ENCODE data around the gene SCT.

DNA sequence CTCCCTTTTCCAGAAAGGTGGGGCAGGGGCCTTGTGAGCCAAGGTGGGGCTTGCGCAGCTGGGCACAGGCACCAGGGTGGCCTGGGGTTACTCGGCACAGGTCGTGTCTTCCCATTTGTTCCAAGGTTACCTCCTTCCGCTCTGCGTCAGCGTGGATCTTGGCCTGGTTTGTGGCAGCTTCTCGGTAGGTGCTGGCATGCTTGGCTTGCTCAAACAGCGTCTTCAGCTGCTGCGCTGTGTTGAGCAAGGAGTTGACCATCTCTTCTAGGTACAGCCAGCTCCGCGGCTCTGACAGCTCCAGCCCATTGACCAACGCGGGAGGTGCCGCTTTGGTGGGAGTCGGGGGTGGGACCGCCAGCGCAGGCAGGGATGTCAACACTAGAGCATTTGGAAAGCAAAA lies 47.4 kb upstream of the SCT start:
- TF ChIP-seq RARB (CRISPR knock-in tag; IDR thresholded peaks at IDR 0.05) = no peak
- TF ChIP-seq, protein P1, sequence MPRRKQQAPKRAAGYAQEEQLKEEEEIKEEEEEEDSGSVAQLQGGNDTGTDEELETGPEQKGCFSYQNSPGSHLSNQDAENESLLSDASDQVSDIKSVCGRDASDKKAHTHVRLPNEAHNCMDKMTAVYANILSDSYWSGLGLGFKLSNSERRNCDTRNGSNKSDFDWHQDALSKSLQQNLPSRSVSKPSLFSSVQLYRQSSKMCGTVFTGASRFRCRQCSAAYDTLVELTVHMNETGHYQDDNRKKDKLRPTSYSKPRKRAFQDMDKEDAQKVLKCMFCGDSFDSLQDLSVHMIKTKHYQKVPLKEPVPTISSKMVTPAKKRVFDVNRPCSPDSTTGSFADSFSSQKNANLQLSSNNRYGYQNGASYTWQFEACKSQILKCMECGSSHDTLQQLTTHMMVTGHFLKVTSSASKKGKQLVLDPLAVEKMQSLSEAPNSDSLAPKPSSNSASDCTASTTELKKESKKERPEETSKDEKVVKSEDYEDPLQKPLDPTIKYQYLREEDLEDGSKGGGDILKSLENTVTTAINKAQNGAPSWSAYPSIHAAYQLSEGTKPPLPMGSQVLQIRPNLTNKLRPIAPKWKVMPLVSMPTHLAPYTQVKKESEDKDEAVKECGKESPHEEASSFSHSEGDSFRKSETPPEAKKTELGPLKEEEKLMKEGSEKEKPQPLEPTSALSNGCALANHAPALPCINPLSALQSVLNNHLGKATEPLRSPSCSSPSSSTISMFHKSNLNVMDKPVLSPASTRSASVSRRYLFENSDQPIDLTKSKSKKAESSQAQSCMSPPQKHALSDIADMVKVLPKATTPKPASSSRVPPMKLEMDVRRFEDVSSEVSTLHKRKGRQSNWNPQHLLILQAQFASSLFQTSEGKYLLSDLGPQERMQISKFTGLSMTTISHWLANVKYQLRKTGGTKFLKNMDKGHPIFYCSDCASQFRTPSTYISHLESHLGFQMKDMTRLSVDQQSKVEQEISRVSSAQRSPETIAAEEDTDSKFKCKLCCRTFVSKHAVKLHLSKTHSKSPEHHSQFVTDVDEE (CRISPR knock-in tag; IDR thresholded peaks at IDR 0.05) = no peak
- TF ChIP-seq, protein P2, sequence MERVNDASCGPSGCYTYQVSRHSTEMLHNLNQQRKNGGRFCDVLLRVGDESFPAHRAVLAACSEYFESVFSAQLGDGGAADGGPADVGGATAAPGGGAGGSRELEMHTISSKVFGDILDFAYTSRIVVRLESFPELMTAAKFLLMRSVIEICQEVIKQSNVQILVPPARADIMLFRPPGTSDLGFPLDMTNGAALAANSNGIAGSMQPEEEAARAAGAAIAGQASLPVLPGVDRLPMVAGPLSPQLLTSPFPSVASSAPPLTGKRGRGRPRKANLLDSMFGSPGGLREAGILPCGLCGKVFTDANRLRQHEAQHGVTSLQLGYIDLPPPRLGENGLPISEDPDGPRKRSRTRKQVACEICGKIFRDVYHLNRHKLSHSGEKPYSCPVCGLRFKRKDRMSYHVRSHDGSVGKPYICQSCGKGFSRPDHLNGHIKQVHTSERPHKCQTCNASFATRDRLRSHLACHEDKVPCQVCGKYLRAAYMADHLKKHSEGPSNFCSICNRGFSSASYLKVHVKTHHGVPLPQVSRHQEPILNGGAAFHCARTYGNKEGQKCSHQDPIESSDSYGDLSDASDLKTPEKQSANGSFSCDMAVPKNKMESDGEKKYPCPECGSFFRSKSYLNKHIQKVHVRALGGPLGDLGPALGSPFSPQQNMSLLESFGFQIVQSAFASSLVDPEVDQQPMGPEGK (CRISPR knock-in tag; IDR thresholded peaks at IDR 0.05; ENCODE audit: borderline replicate concordance) = no peak
- TF ChIP-seq ISL1 (CRISPR knock-in tag; IDR thresholded peaks at IDR 0.05) = no peak
- TF ChIP-seq ZNF8 (CRISPR knock-in tag; IDR thresholded peaks at IDR 0.05) = no peak
- no peak for TF ChIP-seq SNAI2 (CRISPR knock-in tag; IDR thresholded peaks at IDR 0.05)

Data from SK-N-SH treated with all-trans-retinoic acid at 6 μM for 48 hours (cell line).